Keratinocyte (primary cell): ENCODE data around the gene MGAT4A.

Experiments used
- EZH2 ChIP-seq: IDR thresholded peaks from one replicate; pipeline ENCODE4 v1.6.1; 2012; ENCODE audit warnings: inconsistent platforms, mild to moderate bottlenecking, low read length, moderate library complexity
- TF ChIP-seq, protein P1 (sequence below), 3 experiments: IDR thresholded peaks in 1 of 3; conservative IDR thresholded peaks in 1 of 3; optimal IDR thresholded peaks in 1 of 3; 2 replicates in 2 of 3; 3 replicates in 1 of 3; pipeline versions ENCODE3 to v1.5.1; 2011; ENCODE audit warnings: low read length in 3 of 3, mild to moderate bottlenecking in 3 of 3, moderate library complexity in 2 of 3, control low read depth in 1 of 3, inconsistent platforms in 1 of 3; ENCODE audit not compliant: insufficient read depth in 2 of 3; ENCODE audit errors: extremely low read depth in 1 of 3

DNA sequence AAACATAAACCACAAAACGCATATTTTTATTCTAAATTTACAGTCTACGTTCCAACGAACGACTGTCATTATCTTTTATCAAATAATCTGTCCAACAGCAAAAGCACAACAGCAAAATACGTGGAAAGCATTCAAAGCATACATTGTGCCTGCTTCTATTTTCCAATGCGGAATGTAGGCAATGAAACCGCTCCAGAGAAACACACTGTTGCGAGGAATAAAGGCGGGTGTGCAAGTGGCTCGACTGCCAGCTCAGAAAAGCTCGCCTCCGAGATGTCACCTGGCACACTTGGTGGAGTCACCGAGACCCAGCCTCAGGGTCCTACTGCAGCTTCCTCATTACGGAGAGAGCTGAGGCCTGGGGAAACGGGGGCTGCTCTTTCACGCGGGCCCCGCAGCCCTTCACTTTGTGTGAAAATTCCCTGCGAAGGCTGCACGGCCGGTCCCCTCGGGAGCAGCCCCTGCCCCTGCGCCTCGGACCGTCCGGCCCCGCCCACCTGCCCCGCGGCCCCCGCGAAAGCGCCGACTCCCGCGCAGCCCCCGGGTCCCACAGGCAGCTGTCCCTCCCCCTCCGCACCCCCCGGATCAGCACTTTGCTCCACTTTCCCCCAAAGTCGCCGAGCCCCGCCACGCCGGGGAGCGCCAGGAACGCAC is 752 bp downstream of the MGAT4A start:
- TF ChIP-seq, protein P1, sequence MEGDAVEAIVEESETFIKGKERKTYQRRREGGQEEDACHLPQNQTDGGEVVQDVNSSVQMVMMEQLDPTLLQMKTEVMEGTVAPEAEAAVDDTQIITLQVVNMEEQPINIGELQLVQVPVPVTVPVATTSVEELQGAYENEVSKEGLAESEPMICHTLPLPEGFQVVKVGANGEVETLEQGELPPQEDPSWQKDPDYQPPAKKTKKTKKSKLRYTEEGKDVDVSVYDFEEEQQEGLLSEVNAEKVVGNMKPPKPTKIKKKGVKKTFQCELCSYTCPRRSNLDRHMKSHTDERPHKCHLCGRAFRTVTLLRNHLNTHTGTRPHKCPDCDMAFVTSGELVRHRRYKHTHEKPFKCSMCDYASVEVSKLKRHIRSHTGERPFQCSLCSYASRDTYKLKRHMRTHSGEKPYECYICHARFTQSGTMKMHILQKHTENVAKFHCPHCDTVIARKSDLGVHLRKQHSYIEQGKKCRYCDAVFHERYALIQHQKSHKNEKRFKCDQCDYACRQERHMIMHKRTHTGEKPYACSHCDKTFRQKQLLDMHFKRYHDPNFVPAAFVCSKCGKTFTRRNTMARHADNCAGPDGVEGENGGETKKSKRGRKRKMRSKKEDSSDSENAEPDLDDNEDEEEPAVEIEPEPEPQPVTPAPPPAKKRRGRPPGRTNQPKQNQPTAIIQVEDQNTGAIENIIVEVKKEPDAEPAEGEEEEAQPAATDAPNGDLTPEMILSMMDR (optimal IDR thresholded peaks at IDR 0.05 in 1 of 3, IDR thresholded peaks at IDR 0.05 in 1 of 3, conservative IDR thresholded peaks at IDR 0.05 in 1 of 3; ENCODE audit: extremely low read depth in 1 of 3, insufficient read depth in 2 of 3, low read length in 3 of 3) = no peak
- peak; percentile 84 for TF ChIP-seq EZH2
